OCI-LY7 (cell line): ENCODE results near the gene SORBS2. TPM values are rescaled to one million over a fixed set of nuclear protein-coding genes. Genes with fewer than 3 reads are reported as not detected.
A peak's percentile ranks its signal among the peaks of the same experiment; 100 is the strongest.

Experiments used
- BruUV-seq: library from RNA; stranded (reverse); fragments of 400-500 nt; replicated peaks from 2 replicates; lab custom pipeline; 2021; lab: Mats Ljungman, UMichigan
- CTCF ChIA-PET: fragments of 300-600 bp; sonication (Branson Sonifier 250); formaldehyde crosslinking; loops from one replicate; lab custom pipeline; 2022; ENCODE audit warnings: antibody characterized with exemption; ENCODE audit not compliant: unreplicated experiment; lab: Charles Lee
- POLR2A ChIA-PET: fragments of 300-600 bp; sonication (Branson Sonifier 250); formaldehyde crosslinking; loops from one replicate; lab custom pipeline; 2022; ENCODE audit warnings: antibody characterized with exemption; lab: Charles Lee
- DNase-seq: peaks from one replicate; pipeline ENCODE4 v3.0.0-alpha.2; 2015; ENCODE audit warnings: low spot score
- H2AFZ ChIP-seq: fragments of 200-600 bp; sonication (generic), shearing (Covaris generic); 2 replicates; pipeline ENCODE4 v1.6.1; 2014; ENCODE audit warnings: mild to moderate bottlenecking, antibody characterized with exemption, low read length, moderate library complexity
- H3K27ac ChIP-seq: fragments of 200-600 bp; sonication (generic); 2 replicates; pipeline ENCODE4 v1.5.1; 2014; ENCODE audit warnings: mixed run types, low read depth, mild to moderate bottlenecking, moderate library complexity, low read length, inconsistent platforms; ENCODE audit not compliant: poor library complexity, severe bottlenecking
- H3K36me3 ChIP-seq: fragments of 200-600 bp; sonication (generic); 2 replicates; pipeline ENCODE4 v1.6.1; 2014; ENCODE audit warnings: mild to moderate bottlenecking, antibody characterized with exemption, low read length, moderate library complexity, mixed read lengths; ENCODE audit not compliant: insufficient read depth
- H3K4me1 ChIP-seq: fragments of 200-600 bp; sonication (generic); 2 replicates; pipeline ENCODE4 v1.5.1; 2014; ENCODE audit warnings: mild to moderate bottlenecking, low read length; ENCODE audit not compliant: insufficient read depth, poor library complexity, severe bottlenecking
- H3K4me2 ChIP-seq: fragments of 200-600 bp; sonication (generic); 2 replicates; pipeline ENCODE4 v1.6.1; 2014; ENCODE audit warnings: mild to moderate bottlenecking, low read length
- H3K4me3 ChIP-seq: fragments of 200-600 bp; sonication (generic); 2 replicates; pipeline ENCODE4 v1.5.1; 2014; ENCODE audit warnings: mild to moderate bottlenecking, low read depth, low read length; ENCODE audit not compliant: poor library complexity, severe bottlenecking
- H3K79me2 ChIP-seq: fragments of 200-600 bp; sonication (generic); 2 replicates; pipeline ENCODE4 v1.6.1; 2016; ENCODE audit warnings: low read depth, mild to moderate bottlenecking, low read length, moderate library complexity, mixed read lengths; ENCODE audit not compliant: insufficient read depth
- H3K9me2 ChIP-seq: fragments of 200-600 bp; sonication (generic); 2 replicates; pipeline ENCODE4 v1.6.1; 2016; ENCODE audit warnings: mild to moderate bottlenecking, low read length, mixed read lengths; ENCODE audit not compliant: insufficient read depth
- H3K9me3 ChIP-seq: fragments of 200-600 bp; sonication (generic); 2 replicates; pipeline ENCODE4 v1.6.1; 2014; ENCODE audit warnings: mild to moderate bottlenecking, mixed run types, low read length, mixed read lengths
- H4K20me1 ChIP-seq: fragments of 200-600 bp; sonication (generic); 2 replicates; pipeline ENCODE4 v1.6.1; 2014; ENCODE audit warnings: mild to moderate bottlenecking, antibody characterized with exemption, low read length, moderate library complexity, mixed read lengths; ENCODE audit not compliant: insufficient read depth
- CTCF ChIP-seq: fragments of 200-600 bp; sonication (generic); conservative IDR thresholded peaks from 2 replicates; pipeline ENCODE4 v1.5.1; 2014; ENCODE audit warnings: mild to moderate bottlenecking, antibody characterized with exemption, low read length, moderate library complexity, mixed read lengths
- EZH2phosphoT487 ChIP-seq: fragments of 200-600 bp; sonication (generic); IDR thresholded peaks from 2 replicates; pipeline ENCODE4 v1.6.1; 2018; ENCODE audit warnings: low read depth, borderline replicate concordance, mild to moderate bottlenecking, mixed run types, antibody characterized with exemption, low read length, moderate library complexity, mixed read lengths
- intact Hi-C: fragments of 100-400 bp; cut with micrococcal nuclease; formaldehyde crosslinking; loops from one replicate; pipeline ENCODE4 v1.10.0; 2022; ENCODE audit not compliant: unreplicated experiment
- total RNA-seq, 2 experiments: library from RNA; depleted of rRNA in 1 of 2; stranded (reverse); fragments of >200 nt in 1 of 2; shearing (Covaris generic) in 1 of 2; gene quantifications; 2 replicates each; pipeline ENCODE4 v1.2.3, GENCODE V29; 2014 to 2022

SORBS2 gene
- total RNA-seq, 2 experiments from 2014 or later, result 33.2 to 43.5 TPM

- ChIA-PET CTCF (no interaction called here), POLR2A (interaction anchor here (0.7 to 1.0 kb wide), 3 partner anchors 12 to 65 kb away, joined by 3 to 4 read pairs (median 3); no protein-coding TSS in a partner anchor)
- no TSS peak for BruUV-seq
- Histone ChIP-seq H3K79me2 (no peaks in the 10 kb centered on the region), H3K4me1 (no peaks in the 10 kb centered on the region), H4K20me1 (no peaks in the 10 kb centered on the region), H3K4me3 (no peak overlapping the region), H3K27ac (no peak overlapping the region), H2AFZ (peak overlapping the region; percentile 23; the same call in 1 of the 2 replicates), H3K9me3 (no peaks in the 10 kb centered on the region), H3K4me2 (no peak overlapping the region), H3K36me3 (no peaks in the 10 kb centered on the region), H3K9me2 (no peaks in the 10 kb centered on the region)
- peak; percentile 29 for DNase-seq
- intact Hi-C loops, result no loop called here
- no peak for TF ChIP-seq CTCF
- TF ChIP-seq EZH2phosphoT487, result no peak
Measured at GRCh38 chr4:185838104-185838452, 26.1 kb upstream of the SORBS2 start.

GRCh38 chr4:185837415-185838103 lies 25.6 kb upstream of the SORBS2 start:
- ChIA-PET POLR2A (interaction anchor here (0.7 to 1.0 kb wide), 5 partner anchors 13 to 95 kb away, joined by 3 to 5 read pairs (median 3); no protein-coding TSS in a partner anchor), CTCF (no interaction called here)
- no peaks in the 10 kb centered on the region for H3K9me2 ChIP-seq
- peak overlapping the region; percentile 23; the same call in 1 of the 2 replicates for H2AFZ ChIP-seq
- DNase-seq, result no peak
- no peak overlapping the region for H3K4me2 ChIP-seq
- no peak for TF ChIP-seq CTCF
- H3K36me3 ChIP-seq, result no peaks in the 10 kb centered on the region
- H3K9me3 ChIP-seq, result no peaks in the 10 kb centered on the region
- BruUV-seq, result no TSS peak
- H3K27ac ChIP-seq, result no peak overlapping the region
- no peak overlapping the region for H3K4me3 ChIP-seq
- H3K79me2 ChIP-seq, result no peaks in the 10 kb centered on the region
- H4K20me1 ChIP-seq, result no peaks in the 10 kb centered on the region
- no peaks in the 10 kb centered on the region for H3K4me1 ChIP-seq
- intact Hi-C loops, result no loop called here
